ENCODE data around the gene PCK2. TPM values are rescaled to one million over a fixed set of nuclear protein-coding genes. Genes with fewer than 3 reads are reported as not detected.

PCK2 gene
- total RNA-seq, 1 experiment from 2014 or later: 48.9 TPM

DNA sequence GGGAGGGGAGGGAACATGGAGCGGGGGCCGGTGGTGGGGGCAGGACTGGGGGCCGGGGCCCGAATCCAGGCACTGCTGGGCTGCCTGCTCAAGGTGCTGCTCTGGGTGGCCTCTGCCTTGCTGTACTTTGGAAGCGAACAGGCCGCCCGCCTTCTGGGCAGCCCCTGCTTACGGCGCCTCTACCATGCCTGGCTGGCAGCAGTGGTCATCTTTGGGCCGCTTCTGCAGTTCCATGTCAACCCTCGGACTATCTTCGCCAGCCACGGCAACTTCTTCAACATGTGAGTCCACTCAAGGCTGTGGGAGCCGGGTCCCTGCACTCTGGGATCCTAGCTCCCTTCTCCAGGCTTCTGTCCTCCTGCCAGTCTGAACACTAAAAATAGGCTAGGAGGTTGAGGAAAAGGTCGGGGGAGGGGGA lies 37.4 kb downstream of the PCK2 start:
- TF ChIP-seq, protein P1, sequence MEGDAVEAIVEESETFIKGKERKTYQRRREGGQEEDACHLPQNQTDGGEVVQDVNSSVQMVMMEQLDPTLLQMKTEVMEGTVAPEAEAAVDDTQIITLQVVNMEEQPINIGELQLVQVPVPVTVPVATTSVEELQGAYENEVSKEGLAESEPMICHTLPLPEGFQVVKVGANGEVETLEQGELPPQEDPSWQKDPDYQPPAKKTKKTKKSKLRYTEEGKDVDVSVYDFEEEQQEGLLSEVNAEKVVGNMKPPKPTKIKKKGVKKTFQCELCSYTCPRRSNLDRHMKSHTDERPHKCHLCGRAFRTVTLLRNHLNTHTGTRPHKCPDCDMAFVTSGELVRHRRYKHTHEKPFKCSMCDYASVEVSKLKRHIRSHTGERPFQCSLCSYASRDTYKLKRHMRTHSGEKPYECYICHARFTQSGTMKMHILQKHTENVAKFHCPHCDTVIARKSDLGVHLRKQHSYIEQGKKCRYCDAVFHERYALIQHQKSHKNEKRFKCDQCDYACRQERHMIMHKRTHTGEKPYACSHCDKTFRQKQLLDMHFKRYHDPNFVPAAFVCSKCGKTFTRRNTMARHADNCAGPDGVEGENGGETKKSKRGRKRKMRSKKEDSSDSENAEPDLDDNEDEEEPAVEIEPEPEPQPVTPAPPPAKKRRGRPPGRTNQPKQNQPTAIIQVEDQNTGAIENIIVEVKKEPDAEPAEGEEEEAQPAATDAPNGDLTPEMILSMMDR (conservative IDR thresholded peaks at IDR 0.05): no peak
- Histone ChIP-seq H3K27ac (ENCODE audit: insufficient read length, low read depth, low read length) (no peak overlapping the region), H2BK20ac (ENCODE audit: low read depth, low read length, poor library complexity, severe bottlenecking) (no peak overlapping the region), H3K14ac (ENCODE audit: insufficient read depth, low read length) (no peak overlapping the region), H2AFZ (ENCODE audit: low read length) (no peak overlapping the region), H2AK5ac (ENCODE audit: insufficient read length, low read length) (no peak overlapping the region), H3K79me1 (ENCODE audit: insufficient read depth, low read depth, low read length, poor library complexity, severe bottlenecking) (no peaks in the 10 kb centered on the region), H3K56ac (ENCODE audit: insufficient read length, low read depth, low read length) (no peak overlapping the region), H3K18ac (ENCODE audit: insufficient read length, low read depth, low read length) (no peak overlapping the region), H3K27me3 (ENCODE audit: insufficient read depth, low read length) (no peaks in the 10 kb centered on the region), H3K23me2 (ENCODE audit: insufficient read length, low read depth, low read length, poor library complexity, severe bottlenecking) (peaks cover 6% of the 10 kb centered on the region), H3K79me2 (ENCODE audit: insufficient read depth, low read length) (no peaks in the 10 kb centered on the region), H3K4ac (ENCODE audit: low read depth, low read length) (no peak overlapping the region), H3K9ac (ENCODE audit: extremely low read depth, insufficient read length, low read length) (no peak overlapping the region), H4K20me1 (ENCODE audit: control insufficient read depth, insufficient read depth, insufficient read length) (no peaks in the 10 kb centered on the region), H3K4me2 (ENCODE audit: insufficient read depth, insufficient read length, low read length) (no peak overlapping the region), H2BK12ac (ENCODE audit: insufficient read length, low read depth, low read length) (no peak overlapping the region), H3K23ac (ENCODE audit: insufficient read length, low read depth, low read length) (no peak overlapping the region), H2BK5ac (ENCODE audit: insufficient read length, low read length) (no peak overlapping the region), H2BK15ac (ENCODE audit: low read depth, low read length) (no peak overlapping the region), H2BK120ac (ENCODE audit: low read depth, low read length, poor library complexity, severe bottlenecking) (no peak overlapping the region), H3K9me3 (ENCODE audit: control insufficient read depth, low read depth, low read length) (no peaks in the 10 kb centered on the region), H4K5ac (ENCODE audit: insufficient read length, low read depth, low read length) (no peak overlapping the region), H3T11ph (ENCODE audit: low read length) (no peak overlapping the region), H4K8ac (replicated peaks; ENCODE audit: insufficient read length, low read depth, low read length) (no peak overlapping the region), H3K4me1 (ENCODE audit: insufficient read depth, low read length) (no peaks in the 10 kb centered on the region), H4K91ac (ENCODE audit: insufficient read length, low read depth, low read length) (no peak overlapping the region)
- WGBS (ENCODE audit: extremely low coverage, insufficient read length, low lambda C conversion rate): no CpG with 5 or more reads among the region's 15 CpGs
- Mint-ChIP-seq H3K27me3 (ENCODE audit: low read depth) (no peaks in the 10 kb centered on the region), H3K9me3 (0 out of 5 replicates have a peak, but pooled peaks cover 0 to 2% of the 10 kb centered on the region in 2 experiments), H3K36me3 (ENCODE audit: insufficient read depth in 1 of 3, low read depth in 3 of 3) (no peaks in the 10 kb centered on the region; a peak in 1 of 7 replicates), H3K27ac (peak overlapping the region in 1 of 3 experiments; percentile 50; a peak in 2 of 7 replicates), H3K4me3 (no peak overlapping the region), H3K4me1 (peaks cover 8 to 10% of the 10 kb centered on the region in 2 experiments)
- no peak for DNase-seq

All from H9 (cell line).